Neural progenitor cell (in vitro differentiated cells): ENCODE measurements around the gene ZNF143.
"Not testable (repeated sequence)": the region's sequence is repeated elsewhere in the genome, so short reads cannot be mapped to it uniquely, and the experiment has no call there.

Source experiments
- CTCF ChIP-seq: fragments of 200-600 bp; sonication (generic); IDR thresholded peaks from 2 replicates; pipeline ENCODE4 v1.5.1; 2017; ENCODE audit warnings: antibody characterized with exemption, mild to moderate bottlenecking
- EZH2 ChIP-seq: fragments of 200-600 bp; sonication (generic); IDR thresholded peaks from 2 replicates; pipeline ENCODE4 v1.6.1; 2017; ENCODE audit warnings: antibody characterized with exemption, mild to moderate bottlenecking, moderate library complexity

- TF ChIP-seq CTCF, EZH2: not testable (repeated sequence)
Measured at GRCh38 chr11:9452023-9452422, 8.8 kb upstream of the ZNF143 start.
